PC-3 (cell line): ENCODE data around the gene FGD5. TPM values are rescaled to one million over a fixed set of nuclear protein-coding genes. Genes with fewer than 3 reads are reported as not detected.

Source experiments
- ATAC-seq: fragments of 200-7000 bp; cut with Tn5 transposase; 2 replicates; pipeline ENCODE4 v1.9.1; 2020; ENCODE audit warnings: mild to moderate bottlenecking, moderate library complexity
- BruUV-seq: library from RNA; stranded (reverse); fragments of 400-500 nt; replicated peaks from 2 replicates; lab custom pipeline; 2021; lab: Mats Ljungman, UMichigan
- CTCF ChIA-PET: fragments of 300-600 bp; sonication (Branson Sonifier 250); formaldehyde crosslinking; loops from one replicate; lab custom pipeline; 2022; ENCODE audit warnings: antibody characterized with exemption; lab: Charles Lee
- POLR2A ChIA-PET: fragments of 300-600 bp; sonication (Branson Sonifier 250); formaldehyde crosslinking; loops from one replicate; lab custom pipeline; 2022; ENCODE audit warnings: antibody characterized with exemption; ENCODE audit not compliant: unreplicated experiment; lab: Charles Lee
- DNase-seq: peaks from one replicate; pipeline ENCODE4 v3.0.0-alpha.2; 2015
- H2AFZ ChIP-seq: fragments of 300-600 bp; sonication (generic); 2 replicates; pipeline ENCODE4 v1.6.0; 2016; ENCODE audit warnings: antibody characterized with exemption, low read length
- H3F3A ChIP-seq: fragments of 300-600 bp; sonication (generic); one replicate; pipeline ENCODE4 v1.6.0; 2017; ENCODE audit warnings: antibody characterized with exemption, low read length, control low read depth, mild to moderate bottlenecking; ENCODE audit not compliant: unreplicated experiment
- H3K27ac ChIP-seq: fragments of 300-600 bp; sonication (generic); 2 replicates; pipeline ENCODE4 v1.5.1; 2016; ENCODE audit warnings: mild to moderate bottlenecking, low read length
- H3K27me3 ChIP-seq: fragments of 300-600 bp; sonication (generic); 2 replicates; pipeline ENCODE4 v1.6.1; 2016; ENCODE audit warnings: low read length, mixed read lengths
- H3K36me3 ChIP-seq: fragments of 300-600 bp; sonication (generic); 2 replicates; pipeline ENCODE4 v1.6.1; 2016; ENCODE audit warnings: low read depth, mixed run types, low read length, mixed read lengths
- H3K4me1 ChIP-seq: fragments of 300-600 bp; sonication (generic); 2 replicates; pipeline ENCODE4 v1.5.1; 2016; ENCODE audit warnings: low read length; ENCODE audit not compliant: insufficient read depth
- H3K4me2 ChIP-seq: fragments of 300-600 bp; sonication (generic); 2 replicates; pipeline ENCODE4 v1.6.0; 2016; ENCODE audit warnings: low read length
- H3K4me3 ChIP-seq: fragments of 300-600 bp; sonication (generic); 2 replicates; pipeline ENCODE4 v1.5.1; 2016; ENCODE audit warnings: mild to moderate bottlenecking, low read length, mixed read lengths
- H3K79me2 ChIP-seq: fragments of 300-600 bp; sonication (generic); 2 replicates; pipeline ENCODE4 v1.6.1; 2017; ENCODE audit warnings: low read length, mixed read lengths
- H3K9ac ChIP-seq: fragments of 300-600 bp; sonication (generic); 2 replicates; pipeline ENCODE4 v1.6.0; 2016; ENCODE audit warnings: mild to moderate bottlenecking, low read length
- H3K9me2 ChIP-seq: fragments of 300-600 bp; sonication (generic); replicated peaks from 2 replicates; pipeline ENCODE4 v1.6.1; 2016; ENCODE audit warnings: mixed run types, low read length, mixed read lengths
- H3K9me3 ChIP-seq: fragments of 300-600 bp; sonication (generic); 2 replicates; pipeline ENCODE4 v1.6.1; 2016; ENCODE audit warnings: low read length, mixed read lengths
- H4K20me1 ChIP-seq: fragments of 300-600 bp; sonication (generic); 2 replicates; pipeline ENCODE4 v1.6.1; 2016; ENCODE audit warnings: low read length, mixed read lengths
- EZH2 ChIP-seq: fragments of 300-600 bp; sonication (generic); IDR thresholded peaks from one replicate; pipeline ENCODE4 v1.6.1; 2017; ENCODE audit warnings: antibody characterized with exemption, mild to moderate bottlenecking, low read length; ENCODE audit not compliant: unreplicated experiment
- EZH2phosphoT487 ChIP-seq: fragments of 300-600 bp; sonication (generic); IDR thresholded peaks from 2 replicates; pipeline ENCODE4 v1.6.1; 2018; ENCODE audit warnings: mild to moderate bottlenecking, antibody characterized with exemption, low read length, borderline replicate concordance
- intact Hi-C: fragments of 100-400 bp; cut with micrococcal nuclease; formaldehyde crosslinking; loops from 2 replicates; pipeline ENCODE4 v1.9.0; 2023
- total RNA-seq: library from RNA; depleted of rRNA; stranded (reverse); fragments of >200 nt; gene quantifications from 2 replicates; pipeline ENCODE4 v1.2.3, GENCODE V29; 2014
- TF ChIP-seq, protein P1 (sequence below): fragments of 300-600 bp; sonication (generic); conservative IDR thresholded peaks from 2 replicates; pipeline ENCODE4 v1.5.1; 2017; ENCODE audit warnings: antibody characterized with exemption, low read depth, mild to moderate bottlenecking, low read length

FGD5 gene
- total RNA-seq, 1 experiment from 2014 or later = not detected

DNA sequence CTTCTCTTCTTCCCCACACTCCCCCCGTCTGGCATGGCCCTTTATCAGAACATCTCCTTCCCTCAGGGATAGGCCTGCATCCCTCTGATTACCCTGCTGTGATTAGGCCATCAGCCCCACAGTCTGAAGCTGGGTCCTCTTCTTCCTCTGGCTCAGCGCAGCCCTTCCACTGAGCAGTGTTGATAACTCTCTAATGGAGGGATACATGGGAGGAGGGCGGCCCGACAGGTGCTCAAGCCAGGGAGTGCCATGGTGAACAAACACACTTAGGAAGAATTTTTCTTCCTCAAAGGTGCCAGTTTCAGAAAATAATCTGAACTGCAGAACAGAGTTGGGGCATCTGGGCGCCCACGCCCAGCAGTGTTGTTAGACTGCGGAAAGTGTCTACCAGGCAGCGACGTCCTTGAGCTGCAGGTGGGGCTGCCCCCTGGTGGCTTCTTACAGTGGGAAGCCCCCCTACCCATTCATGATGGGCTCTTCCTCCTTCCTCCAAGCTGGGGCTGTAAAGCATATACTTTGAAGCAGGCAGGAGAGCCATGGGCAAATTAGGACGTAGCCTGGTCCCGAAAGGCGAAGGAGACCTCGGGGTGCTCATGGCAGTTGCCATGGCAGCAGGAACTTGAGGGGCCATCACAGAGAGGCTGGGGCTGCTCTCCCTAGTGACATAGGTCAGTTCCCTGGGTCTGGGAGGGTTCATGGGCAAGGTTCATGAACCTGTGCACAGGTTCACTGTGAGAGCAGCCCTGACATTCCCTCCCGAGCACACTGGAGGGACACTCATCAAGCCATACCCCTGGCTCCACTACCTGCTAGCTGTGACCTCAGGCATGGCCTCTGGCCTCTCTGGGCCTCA, 95.4 kb downstream of the FGD5 start:
- no peak for TF ChIP-seq EZH2phosphoT487
- TF ChIP-seq, protein P1, sequence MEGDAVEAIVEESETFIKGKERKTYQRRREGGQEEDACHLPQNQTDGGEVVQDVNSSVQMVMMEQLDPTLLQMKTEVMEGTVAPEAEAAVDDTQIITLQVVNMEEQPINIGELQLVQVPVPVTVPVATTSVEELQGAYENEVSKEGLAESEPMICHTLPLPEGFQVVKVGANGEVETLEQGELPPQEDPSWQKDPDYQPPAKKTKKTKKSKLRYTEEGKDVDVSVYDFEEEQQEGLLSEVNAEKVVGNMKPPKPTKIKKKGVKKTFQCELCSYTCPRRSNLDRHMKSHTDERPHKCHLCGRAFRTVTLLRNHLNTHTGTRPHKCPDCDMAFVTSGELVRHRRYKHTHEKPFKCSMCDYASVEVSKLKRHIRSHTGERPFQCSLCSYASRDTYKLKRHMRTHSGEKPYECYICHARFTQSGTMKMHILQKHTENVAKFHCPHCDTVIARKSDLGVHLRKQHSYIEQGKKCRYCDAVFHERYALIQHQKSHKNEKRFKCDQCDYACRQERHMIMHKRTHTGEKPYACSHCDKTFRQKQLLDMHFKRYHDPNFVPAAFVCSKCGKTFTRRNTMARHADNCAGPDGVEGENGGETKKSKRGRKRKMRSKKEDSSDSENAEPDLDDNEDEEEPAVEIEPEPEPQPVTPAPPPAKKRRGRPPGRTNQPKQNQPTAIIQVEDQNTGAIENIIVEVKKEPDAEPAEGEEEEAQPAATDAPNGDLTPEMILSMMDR = 0 out of 2 replicates have a peak, but pooled peaks have one; percentile 18
- Histone ChIP-seq H3K4me3 (no peak overlapping the region), H3K27me3 (peaks cover 73% of the 10 kb centered on the region), H3K9me3 (no peaks in the 10 kb centered on the region), H3K79me2 (no peaks in the 10 kb centered on the region), H3K4me2 (no peak overlapping the region), H3K27ac (no peak overlapping the region), H3F3A (no peaks in the 10 kb centered on the region), H2AFZ (no peak overlapping the region), H3K9ac (no peak overlapping the region), H3K36me3 (no peaks in the 10 kb centered on the region), H3K9me2 (no peaks in the 10 kb centered on the region), H3K4me1 (no peaks in the 10 kb centered on the region), H4K20me1 (no peaks in the 10 kb centered on the region)
- no peak for DNase-seq
- BruUV-seq = no TSS peak
- intact Hi-C loops = no loop called here
- no peak for ATAC-seq
- ChIA-PET POLR2A (no interaction called here), CTCF (no interaction called here)

GRCh38 chr3:14914779-14915117, 96.0 kb downstream of the FGD5 start:
- DNase-seq (no peak), ATAC-seq (no peak)
- H3K36me3 ChIP-seq = no peaks in the 10 kb centered on the region
- intact Hi-C loops = no loop called here
- no peaks in the 10 kb centered on the region for H3K9me3 ChIP-seq
- no peaks in the 10 kb centered on the region for H4K20me1 ChIP-seq
- no peak overlapping the region for H3K4me3 ChIP-seq
- H3K27me3 ChIP-seq = peaks cover 68% of the 10 kb centered on the region
- no peak overlapping the region for H3K9ac ChIP-seq
- TF ChIP-seq EZH2phosphoT487 = no peak
- TF ChIP-seq, protein P1 = no peak
- no peak for TF ChIP-seq EZH2
- H3K27ac ChIP-seq = no peak overlapping the region
- no peaks in the 10 kb centered on the region for H3F3A ChIP-seq
- no peaks in the 10 kb centered on the region for H3K9me2 ChIP-seq
- no peak overlapping the region for H3K4me2 ChIP-seq
- no peaks in the 10 kb centered on the region for H3K4me1 ChIP-seq
- no peaks in the 10 kb centered on the region for H3K79me2 ChIP-seq
- BruUV-seq = no TSS peak
- ChIA-PET POLR2A (no interaction called here), CTCF (no interaction called here)
- H2AFZ ChIP-seq = no peak overlapping the region

DNA sequence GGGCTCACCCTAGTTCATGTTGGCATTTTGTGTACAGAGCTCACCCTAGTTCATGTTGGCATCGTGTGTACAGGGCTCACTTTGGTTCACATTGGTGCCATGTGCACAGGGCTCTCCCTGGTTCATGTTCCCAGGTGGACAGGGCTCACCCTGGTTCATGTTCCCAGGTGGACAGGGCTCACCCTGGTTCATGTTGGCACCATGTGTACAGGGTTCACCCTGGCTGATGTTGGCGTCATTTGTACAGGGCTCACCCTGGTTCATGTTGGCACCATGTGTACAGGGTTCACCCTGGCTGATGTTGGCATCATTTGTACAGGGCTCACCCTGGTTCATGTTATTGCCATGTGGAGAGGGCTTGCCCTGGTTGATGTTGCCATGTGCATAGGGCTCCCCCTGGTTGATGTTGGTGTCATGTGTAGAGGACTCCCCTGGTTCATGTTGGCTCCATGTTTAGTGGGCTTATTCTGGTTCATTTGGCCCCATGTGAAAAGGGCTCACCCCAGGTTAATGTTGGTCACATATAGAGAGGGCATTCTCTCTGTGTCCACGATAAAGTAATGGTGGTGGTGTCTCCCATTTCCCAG, 97.0 kb downstream of the FGD5 start:
- Histone ChIP-seq H3K4me2 (no peak overlapping the region), H3K27me3 (peaks cover 58% of the 10 kb centered on the region), H3K9me2 (no peaks in the 10 kb centered on the region), H2AFZ (no peak overlapping the region), H3K9ac (no peak overlapping the region), H4K20me1 (no peaks in the 10 kb centered on the region), H3K4me1 (peaks cover under 1% of the 10 kb centered on the region), H3K36me3 (no peaks in the 10 kb centered on the region), H3K4me3 (no peak overlapping the region), H3K9me3 (no peaks in the 10 kb centered on the region), H3K79me2 (no peaks in the 10 kb centered on the region), H3K27ac (no peak overlapping the region), H3F3A (no peaks in the 10 kb centered on the region)
- POLR2A ChIA-PET = no interaction called here
- intact Hi-C loops = no loop called here
- DNase-seq = no peak
- no TSS peak for BruUV-seq
- TF ChIP-seq, protein P1 = 0 out of 2 replicates have a peak, but pooled peaks have one; percentile 25
- no peak for TF ChIP-seq EZH2
- TF ChIP-seq EZH2phosphoT487 = no peak
- CTCF ChIA-PET = no interaction called here
- ATAC-seq = no peak
